Activated CD4-positive, CD25-positive, alpha-beta regulatory T cell treated with anti-CD3 and anti-CD28 coated beads, Interleukin-2, amount 50 U/mL, for 24 hours (primary cell): ENCODE data around the gene SLIT1.

Experiments
- ATAC-seq, 2 donors: fragments of 150-1000 bp; cut with Tn5 transposase; one replicate each; pipeline ENCODE4 v1.10.0; 2021; ENCODE audit warnings: mild to moderate bottlenecking in 1 of 2, moderate library complexity in 1 of 2

Gene SLIT1

DNA sequence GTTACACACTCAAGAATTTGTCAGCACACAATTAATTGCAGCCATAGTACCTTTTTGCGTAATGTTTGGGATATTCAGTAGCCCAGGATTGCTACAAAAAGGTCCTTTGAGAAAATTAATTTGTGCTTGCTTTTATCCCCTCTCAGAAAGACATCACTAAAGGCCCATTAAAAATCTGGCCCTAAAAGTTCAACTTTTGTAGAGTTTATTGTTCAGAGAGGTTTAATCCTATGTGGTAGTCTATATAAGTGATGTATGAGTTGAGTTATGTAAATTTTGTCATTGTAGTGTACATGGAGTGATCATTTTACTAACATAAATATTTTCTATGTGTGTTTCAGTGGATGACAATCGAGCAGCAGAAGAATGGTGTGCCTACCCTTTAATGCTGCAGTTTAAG lies 227.7 kb downstream of the SLIT1 start:
- no peak for ATAC-seq

DNA sequence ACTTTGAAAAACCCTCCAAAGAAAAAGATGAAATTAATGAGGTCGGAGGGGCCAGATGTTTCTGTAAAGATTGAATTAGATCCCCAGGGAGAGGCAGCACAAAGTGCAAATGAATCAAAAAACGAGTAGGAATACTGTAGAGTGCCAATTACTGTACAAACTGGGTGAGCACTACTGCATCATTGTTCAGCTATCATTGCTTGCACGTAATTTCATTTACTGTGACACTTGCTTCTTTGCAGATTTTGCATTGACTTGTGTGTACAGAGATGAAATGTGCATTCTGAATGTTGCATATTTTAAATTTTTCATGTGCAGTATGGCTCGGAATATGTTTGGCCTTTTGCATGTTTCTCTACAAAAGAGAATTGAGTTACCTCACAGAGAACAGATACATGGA lies 230.0 kb downstream of the SLIT1 start:
- no peak for ATAC-seq

DNA sequence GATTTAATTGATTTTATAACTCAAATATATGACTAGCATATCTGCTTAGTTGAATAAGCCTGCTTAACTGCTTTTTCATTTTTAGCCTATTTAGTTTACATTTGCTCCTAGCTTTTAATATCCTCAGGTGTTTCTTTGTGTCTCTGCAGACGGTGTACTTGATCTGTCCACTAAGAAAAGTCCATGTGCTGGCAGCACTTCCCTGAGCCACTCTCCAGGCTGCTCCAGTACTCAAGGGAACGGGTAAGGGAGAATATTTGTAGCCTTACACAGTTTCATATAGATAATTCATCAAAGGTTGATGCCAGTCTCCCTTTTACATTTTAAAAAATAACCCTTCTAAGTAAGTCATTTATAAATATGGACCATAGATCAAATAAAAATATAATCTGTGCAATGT lies 233.8 kb downstream of the SLIT1 start:
- no peak for ATAC-seq

DNA sequence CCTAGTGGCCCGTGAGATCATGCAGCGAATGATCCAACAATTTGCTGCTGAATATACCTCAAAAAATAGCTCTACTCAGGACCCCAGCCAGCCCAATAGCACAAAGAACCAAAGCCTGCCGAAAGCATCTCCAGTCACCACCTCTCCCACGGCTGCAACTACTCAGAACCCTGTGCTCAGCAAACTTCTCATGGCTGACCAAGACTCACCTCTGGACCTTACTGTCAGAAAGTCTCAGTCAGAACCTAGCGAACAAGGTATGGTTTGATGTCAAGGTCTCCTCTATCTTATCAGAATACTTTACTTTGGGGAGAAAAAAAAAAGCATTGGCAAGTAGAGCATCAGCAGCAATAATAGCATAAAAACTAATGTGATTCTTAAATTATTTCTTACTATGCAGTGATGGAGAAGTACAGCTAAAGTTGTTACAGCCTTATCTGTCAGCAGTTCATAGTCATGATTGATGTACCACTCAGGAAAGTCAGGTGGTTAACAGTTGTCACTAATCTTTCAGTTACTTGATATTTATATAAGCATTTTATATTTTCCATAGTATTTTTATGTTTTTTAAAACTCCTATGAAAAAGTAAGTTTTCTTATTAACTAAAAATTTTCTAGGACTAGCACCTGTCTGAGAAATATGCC lies 236.6 kb downstream of the SLIT1 start:
- ATAC-seq, result no peak
